Colon (tissue), 2 donors: ENCODE data around the gene MUC5AC.
"Not testable (repeated sequence)": the region's sequence is repeated elsewhere in the genome, so short reads cannot be mapped to it uniquely, and the experiment has no call there.

Experiments used
- FAIRE-seq: peaks from 2 replicates; lab custom pipeline; 2012; peaks lifted over from hg19 to GRCh38; lab: Jason Lieb, UNC
- donor health status: control.
- donor health status: control.

MUC5AC gene

GRCh38 chr11:1162138-1162475 is 4.4 kb downstream of the MUC5AC start:
- no peak for FAIRE-seq

GRCh38 chr11:1162491-1163311 is 4.9 kb downstream of the MUC5AC start:
- FAIRE-seq: no peak

- FAIRE-seq: no peak
Measured at GRCh38 chr11:1163321-1163910, 5.7 kb downstream of the MUC5AC start.

- FAIRE-seq: no peak
Measured at GRCh38 chr11:1163911-1164735, 6.4 kb downstream of the MUC5AC start.

- FAIRE-seq: not testable (repeated sequence)
Measured at GRCh38 chr11:1164779-1165255, 7.1 kb downstream of the MUC5AC start.

- FAIRE-seq: no peak
Measured at GRCh38 chr11:1165256-1166041, 7.7 kb downstream of the MUC5AC start.

DNA sequence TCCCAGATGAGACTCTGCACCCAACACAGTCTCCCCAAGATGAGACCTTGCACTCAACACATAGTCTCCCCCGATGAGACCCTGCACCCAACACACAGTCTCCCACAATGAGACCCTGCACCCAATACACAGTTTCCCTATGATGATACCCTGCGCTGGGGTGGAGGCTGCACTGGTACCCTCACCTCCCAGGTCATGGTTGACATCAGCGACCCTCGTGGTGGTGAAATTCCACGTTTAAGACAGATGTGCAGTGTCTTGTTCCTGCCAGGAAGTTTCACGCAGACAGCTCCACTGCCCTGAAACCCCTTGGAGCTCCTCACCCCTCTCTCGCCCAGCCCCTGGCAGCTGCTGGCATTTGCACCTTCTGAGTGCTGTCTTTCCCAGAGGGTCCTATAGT is 9.5 kb downstream of the MUC5AC start:
- no peak for FAIRE-seq

- FAIRE-seq: no peak
Measured at GRCh38 chr11:1167751-1168231, 10.0 kb downstream of the MUC5AC start.

DNA sequence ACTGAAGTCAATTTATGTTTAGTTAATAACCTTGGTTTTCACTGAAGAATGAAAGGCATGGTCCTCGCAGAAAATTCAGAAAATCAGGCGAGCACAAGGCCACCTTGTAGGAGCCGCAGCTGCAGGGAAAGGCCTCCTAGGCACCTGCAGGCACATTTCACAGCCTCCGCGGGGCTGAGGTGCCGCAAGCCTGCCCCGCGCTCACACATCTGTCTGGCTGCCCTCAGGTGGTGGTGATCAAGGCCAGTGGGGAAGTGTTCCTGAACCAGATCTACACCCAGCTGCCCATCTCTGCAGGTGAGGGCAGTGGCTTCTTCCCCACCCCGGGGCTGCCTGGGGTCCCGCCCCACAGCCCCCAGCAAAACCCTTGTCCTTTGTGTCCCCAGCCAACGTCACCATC is 10.5 kb downstream of the MUC5AC start:
- no peak for FAIRE-seq

DNA sequence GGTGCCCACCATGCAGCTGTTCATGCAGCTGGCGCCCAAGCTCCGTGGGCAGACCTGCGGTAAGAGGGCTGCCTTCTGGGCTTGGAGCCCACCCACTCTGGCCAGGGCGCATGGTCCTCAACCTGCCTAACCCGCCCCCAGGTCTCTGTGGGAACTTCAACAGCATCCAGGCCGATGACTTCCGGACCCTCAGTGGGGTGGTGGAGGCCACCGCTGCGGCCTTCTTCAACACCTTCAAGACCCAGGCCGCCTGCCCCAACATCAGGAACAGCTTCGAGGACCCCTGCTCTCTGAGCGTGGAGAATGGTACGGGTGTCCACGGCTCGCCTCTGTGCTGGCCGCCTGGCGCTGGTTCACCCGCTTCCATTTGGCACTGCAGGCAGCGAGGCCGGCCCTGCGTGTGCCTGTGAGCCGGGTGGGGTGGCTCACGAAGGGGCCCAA is 11.0 kb downstream of the MUC5AC start:
- FAIRE-seq: no peak

DNA sequence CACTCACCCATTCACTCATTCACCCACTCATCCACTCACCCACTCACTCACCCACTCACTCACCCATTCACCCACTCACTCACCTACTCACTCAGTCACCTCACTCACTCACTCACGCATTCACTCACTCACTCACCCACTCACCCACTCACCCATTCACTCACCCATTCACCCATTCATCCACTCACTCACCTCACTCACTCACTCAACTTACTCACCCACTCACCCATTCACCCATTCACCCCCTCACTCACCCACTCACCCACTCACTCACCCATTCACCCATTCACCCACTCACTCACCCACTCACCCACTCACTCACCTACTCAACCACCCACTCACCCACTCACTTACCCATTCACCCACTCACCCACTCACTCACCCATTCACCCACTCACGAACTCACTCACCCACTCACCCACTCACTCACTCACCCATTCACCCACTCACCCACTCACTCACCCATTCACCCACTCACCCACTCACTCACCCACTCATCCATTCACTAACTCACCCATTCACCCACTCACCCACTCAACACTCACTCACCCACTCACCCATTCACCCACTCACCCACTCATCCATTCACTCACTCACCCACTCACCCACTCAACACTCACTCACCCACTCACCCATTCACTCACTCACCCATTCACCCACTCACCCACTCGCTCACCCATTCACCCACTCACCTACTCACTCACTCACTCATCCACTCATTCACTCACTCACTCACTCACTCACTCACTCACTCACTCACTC is 13.7 kb downstream of the MUC5AC start:
- FAIRE-seq: no peak

GRCh38 chr11:1171985-1172728 is 14.4 kb downstream of the MUC5AC start:
- no peak for FAIRE-seq

DNA sequence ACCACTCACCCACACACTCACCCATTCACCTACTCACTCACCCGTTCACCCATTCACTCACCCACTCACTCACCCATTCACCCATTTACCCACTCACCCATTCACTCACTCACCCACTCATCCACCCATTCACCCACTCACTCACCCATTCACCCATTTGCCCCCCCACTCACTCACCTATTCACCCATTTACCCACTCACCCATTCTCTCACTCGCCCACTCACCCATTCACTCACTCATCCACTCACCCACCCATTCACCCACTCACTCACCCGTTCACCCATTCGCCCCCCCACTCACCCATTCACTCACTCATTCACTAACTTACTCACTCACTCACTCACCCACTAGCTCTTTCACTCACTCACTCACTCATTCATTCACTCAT is 15.0 kb downstream of the MUC5AC start:
- FAIRE-seq: no peak

DNA sequence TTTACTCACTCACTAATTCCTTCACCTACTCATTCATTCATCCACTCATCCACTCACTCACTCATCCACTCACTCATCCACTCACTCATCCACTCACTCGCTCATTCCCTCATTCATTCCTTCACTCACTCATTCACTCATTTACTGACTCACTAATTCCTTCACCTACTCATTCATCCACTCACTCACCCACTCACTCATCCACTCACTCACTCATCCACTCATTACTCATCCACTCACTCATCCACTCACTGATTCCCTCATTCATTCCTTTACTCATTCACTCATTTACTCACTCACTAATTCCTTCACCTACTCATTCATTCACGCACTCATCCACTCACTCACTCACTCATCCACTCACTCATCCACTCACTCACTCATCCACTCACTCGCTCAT is 15.6 kb downstream of the MUC5AC start:
- FAIRE-seq: not testable (repeated sequence)

GRCh38 chr11:1174441-1175370 is 17.0 kb downstream of the MUC5AC start:
- no peak for FAIRE-seq

- no peak for FAIRE-seq
Measured at GRCh38 chr11:1175461-1176223, 17.9 kb downstream of the MUC5AC start.

- FAIRE-seq: no peak
Measured at GRCh38 chr11:1176224-1177019, 18.7 kb downstream of the MUC5AC start.
